Cardiac muscle cell (in vitro differentiated cells and primary cell): ENCODE data around the gene MAPT. TPM values are rescaled to one million over a fixed set of nuclear protein-coding genes. Genes with fewer than 3 reads are reported as not detected.

ENCODE experiments used
- DNase-seq, 2 donors: peaks; one replicate each; pipeline versions ENCODE4 v3.0.0 to v3.0.0-alpha.2; 2010 to 2017; ENCODE audit warnings: low read depth in 1 of 2, low spot score in 1 of 2
- H3K27ac ChIP-seq: fragments of 200-600 bp; sonication (generic); 2 replicates; pipeline ENCODE4 v1.5.1; 2016
- H3K27me3 ChIP-seq: fragments of 200-600 bp; sonication (generic); 2 replicates; pipeline ENCODE4 v1.6.0; 2016; ENCODE audit warnings: control low read depth
- H3K36me3 ChIP-seq: fragments of 200-600 bp; sonication (generic); 2 replicates; pipeline ENCODE4 v1.5.1; 2016; ENCODE audit warnings: control low read depth
- H3K4me1 ChIP-seq: fragments of 200-600 bp; sonication (generic); 2 replicates; pipeline ENCODE4 v1.8.1; 2017; ENCODE audit warnings: low read depth, mild to moderate bottlenecking, mixed run types
- H3K4me3 ChIP-seq: fragments of 200-600 bp; sonication (generic); 2 replicates; pipeline ENCODE4 v1.5.1; 2016; ENCODE audit warnings: mild to moderate bottlenecking
- H3K9me3 ChIP-seq: fragments of 200-600 bp; sonication (generic); 2 replicates; pipeline ENCODE4 v1.5.1; 2017; ENCODE audit warnings: low read depth, mild to moderate bottlenecking, control low read depth
- polyA plus RNA-seq: library from polyadenylated mRNA; unstranded; fragments of >200 nt; fragmentation: Nextera tagmentation; extraction: Ambion mirVana; gene quantifications from 2 replicates; pipeline ENCODE4 v1.2.1, GENCODE V29; 2016
- total RNA-seq: library from RNA; depleted of rRNA; stranded (reverse); fragments of >200 nt; gene quantifications from 2 replicates; pipeline ENCODE4 v1.2.3, GENCODE V29; 2016
- TF ChIP-seq, protein P1 (sequence below): IDR thresholded peaks from 2 replicates; pipeline ENCODE4 v1.5.1; 2012; ENCODE audit warnings: low read depth, mild to moderate bottlenecking, low read length

Gene MAPT
- total and polyA plus RNA-seq, 2 experiments from 2014 or later, result 1.3 to 1.9 TPM

DNA sequence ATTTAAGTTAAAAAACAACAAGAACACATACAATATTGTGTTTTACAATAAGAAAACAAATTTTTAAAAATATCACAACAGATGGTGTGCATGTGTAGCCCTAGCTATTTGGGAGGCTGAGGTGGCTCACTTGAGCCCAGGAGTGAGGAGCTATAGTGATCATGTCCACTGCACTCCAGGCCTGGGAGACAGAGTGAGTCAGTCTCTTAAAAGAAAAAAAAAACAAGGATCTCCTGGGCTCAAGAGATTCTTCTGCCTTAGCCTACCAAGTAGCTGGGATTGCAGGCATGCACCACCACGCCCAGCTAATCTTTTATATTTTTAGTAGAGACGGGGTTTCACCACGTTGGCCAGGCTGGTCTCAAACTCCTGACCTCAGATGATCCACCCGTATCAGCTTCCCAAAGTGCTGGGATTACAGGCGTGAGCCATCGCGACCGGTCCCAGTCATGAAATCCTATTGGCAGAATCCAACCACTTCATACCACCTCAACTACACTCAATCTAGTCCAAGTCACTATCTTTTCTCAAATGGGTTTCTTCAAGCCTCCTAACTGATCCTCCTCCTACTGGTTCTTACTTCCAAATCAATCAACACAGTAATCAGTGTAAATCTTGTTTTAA, 159.7 kb downstream of the MAPT start:
- TF ChIP-seq, protein P1, sequence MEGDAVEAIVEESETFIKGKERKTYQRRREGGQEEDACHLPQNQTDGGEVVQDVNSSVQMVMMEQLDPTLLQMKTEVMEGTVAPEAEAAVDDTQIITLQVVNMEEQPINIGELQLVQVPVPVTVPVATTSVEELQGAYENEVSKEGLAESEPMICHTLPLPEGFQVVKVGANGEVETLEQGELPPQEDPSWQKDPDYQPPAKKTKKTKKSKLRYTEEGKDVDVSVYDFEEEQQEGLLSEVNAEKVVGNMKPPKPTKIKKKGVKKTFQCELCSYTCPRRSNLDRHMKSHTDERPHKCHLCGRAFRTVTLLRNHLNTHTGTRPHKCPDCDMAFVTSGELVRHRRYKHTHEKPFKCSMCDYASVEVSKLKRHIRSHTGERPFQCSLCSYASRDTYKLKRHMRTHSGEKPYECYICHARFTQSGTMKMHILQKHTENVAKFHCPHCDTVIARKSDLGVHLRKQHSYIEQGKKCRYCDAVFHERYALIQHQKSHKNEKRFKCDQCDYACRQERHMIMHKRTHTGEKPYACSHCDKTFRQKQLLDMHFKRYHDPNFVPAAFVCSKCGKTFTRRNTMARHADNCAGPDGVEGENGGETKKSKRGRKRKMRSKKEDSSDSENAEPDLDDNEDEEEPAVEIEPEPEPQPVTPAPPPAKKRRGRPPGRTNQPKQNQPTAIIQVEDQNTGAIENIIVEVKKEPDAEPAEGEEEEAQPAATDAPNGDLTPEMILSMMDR, result no peak
- DNase-seq, result no peak
- H3K4me1 ChIP-seq, result no peaks in the 10 kb centered on the region
- H3K36me3 ChIP-seq, result peaks cover 17% of the 10 kb centered on the region
- no peak overlapping the region for H3K4me3 ChIP-seq
- no peak overlapping the region for H3K27ac ChIP-seq
- no peaks in the 10 kb centered on the region for H3K9me3 ChIP-seq
- H3K27me3 ChIP-seq, result no peaks in the 10 kb centered on the region

DNA sequence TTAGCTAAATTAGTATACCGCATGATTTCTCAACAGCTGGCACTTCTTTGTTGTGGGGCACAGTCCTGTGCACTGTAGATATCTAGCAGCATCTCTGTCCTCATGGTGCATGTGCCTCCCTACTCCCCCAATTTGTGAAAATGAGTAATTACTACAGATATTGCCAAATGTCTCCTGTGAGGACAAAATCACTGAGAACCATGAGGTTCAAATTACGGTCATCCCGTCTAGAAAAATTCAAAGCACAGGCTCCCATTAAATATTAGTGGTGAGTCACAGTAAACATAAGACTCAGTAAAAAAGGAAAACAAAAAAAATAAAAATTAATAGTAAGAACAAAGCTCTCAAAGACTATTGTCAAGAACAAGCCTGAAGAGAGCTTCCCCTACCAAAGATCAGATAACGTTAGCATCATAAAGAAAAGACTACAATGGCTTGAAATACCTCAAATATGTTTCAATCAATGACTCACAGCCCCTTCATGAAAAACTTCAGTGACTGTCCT, 162.5 kb downstream of the MAPT start:
- peak in 1 of 2 donors; percentile 81 for DNase-seq
- no peaks in the 10 kb centered on the region for H3K4me1 ChIP-seq
- TF ChIP-seq, protein P1, result no peak
- no peaks in the 10 kb centered on the region for H3K9me3 ChIP-seq
- H3K27ac ChIP-seq, result no peak overlapping the region
- H3K27me3 ChIP-seq, result no peaks in the 10 kb centered on the region
- peaks cover 2% of the 10 kb centered on the region for H3K36me3 ChIP-seq
- H3K4me3 ChIP-seq, result no peak overlapping the region

DNA sequence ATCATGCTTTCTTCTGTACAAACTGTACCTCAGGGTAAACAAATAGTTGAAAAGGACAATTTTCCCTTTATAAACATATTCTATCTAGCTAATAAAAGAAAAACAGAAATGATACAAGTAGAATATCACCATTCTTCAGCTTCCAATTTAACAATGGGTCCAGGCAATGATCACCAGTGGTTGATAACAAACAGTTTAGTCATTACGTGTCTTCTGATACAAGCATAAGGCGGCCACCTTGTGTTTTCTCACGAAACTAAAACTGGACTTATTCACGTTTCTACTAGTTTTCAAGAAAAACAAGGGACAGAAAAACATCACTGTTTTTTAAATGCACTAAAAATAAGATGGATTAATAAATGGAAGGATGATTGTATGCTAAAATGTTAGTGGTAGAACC, 163.0 kb downstream of the MAPT start:
- H3K9me3 ChIP-seq, result no peaks in the 10 kb centered on the region
- peak overlapping the region; percentile 44 for H3K27ac ChIP-seq
- H3K36me3 ChIP-seq, result peaks cover 2% of the 10 kb centered on the region
- no peaks in the 10 kb centered on the region for H3K4me1 ChIP-seq
- no peak overlapping the region for H3K4me3 ChIP-seq
- DNase-seq, result peak in 1 of 2 donors; percentile 26
- TF ChIP-seq, protein P1, result no peak
- H3K27me3 ChIP-seq, result no peaks in the 10 kb centered on the region

DNA sequence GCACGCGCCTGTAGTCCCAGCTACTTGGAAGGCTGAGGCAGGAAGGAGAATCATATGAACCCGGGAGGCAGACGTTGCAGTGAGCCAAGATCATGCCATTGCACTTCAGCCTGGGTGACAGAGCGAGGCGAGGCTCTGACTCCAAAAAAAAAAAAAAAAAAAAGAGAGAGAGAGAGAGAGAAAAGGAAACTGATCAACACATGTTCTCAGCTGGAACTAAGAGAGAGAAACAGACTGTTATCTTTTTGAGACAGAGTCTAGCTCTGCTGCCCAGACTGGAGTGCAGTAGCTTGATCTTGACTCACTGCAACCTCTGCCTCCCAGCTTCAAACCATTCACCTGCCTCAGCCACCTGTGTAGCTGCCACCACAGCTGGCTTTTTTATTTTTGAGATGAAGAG, 165.1 kb downstream of the MAPT start:
- no peaks in the 10 kb centered on the region for H3K9me3 ChIP-seq
- H3K27me3 ChIP-seq, result no peaks in the 10 kb centered on the region
- no peaks in the 10 kb centered on the region for H3K4me1 ChIP-seq
- peaks cover 8% of the 10 kb centered on the region for H3K36me3 ChIP-seq
- TF ChIP-seq, protein P1, result no peak
- H3K27ac ChIP-seq, result no peak overlapping the region
- DNase-seq, result no peak
- no peak overlapping the region for H3K4me3 ChIP-seq

DNA sequence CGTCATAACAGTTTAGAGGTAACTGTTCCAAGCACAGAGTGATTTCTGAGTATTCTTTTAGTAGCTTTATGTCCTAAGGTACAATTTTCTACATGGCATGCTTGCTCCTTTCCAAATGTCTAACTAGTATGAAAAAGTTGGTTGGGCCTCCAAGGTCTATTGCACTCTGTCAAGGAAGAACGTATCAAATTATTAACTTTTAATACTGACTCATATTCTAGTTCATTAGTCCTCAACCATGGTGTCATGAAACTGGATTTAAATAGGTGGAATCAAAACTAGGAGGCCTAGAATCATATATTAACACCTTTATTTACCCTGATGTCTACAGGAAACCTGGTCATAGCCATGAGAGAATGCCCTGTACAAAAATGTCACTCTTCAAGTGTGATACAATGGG, 166.1 kb downstream of the MAPT start:
- no peaks in the 10 kb centered on the region for H3K9me3 ChIP-seq
- H3K27me3 ChIP-seq, result no peaks in the 10 kb centered on the region
- no peak overlapping the region for H3K4me3 ChIP-seq
- TF ChIP-seq, protein P1, result no peak
- no peak for DNase-seq
- no peak overlapping the region for H3K27ac ChIP-seq
- H3K4me1 ChIP-seq, result no peaks in the 10 kb centered on the region
- peaks cover 12% of the 10 kb centered on the region for H3K36me3 ChIP-seq
